Effector CD8-positive, alpha-beta T cell (primary cell): ENCODE measurements around the gene ECE2.
"Not testable (repeated sequence)": the region's sequence is repeated elsewhere in the genome, so short reads cannot be mapped to it uniquely, and the experiment has no call there.

Experiments used
- DNase-seq: peaks from one replicate; lab custom pipeline; 2025; lab: John Stamatoyannopoulos, UW

ECE2 gene

DNA sequence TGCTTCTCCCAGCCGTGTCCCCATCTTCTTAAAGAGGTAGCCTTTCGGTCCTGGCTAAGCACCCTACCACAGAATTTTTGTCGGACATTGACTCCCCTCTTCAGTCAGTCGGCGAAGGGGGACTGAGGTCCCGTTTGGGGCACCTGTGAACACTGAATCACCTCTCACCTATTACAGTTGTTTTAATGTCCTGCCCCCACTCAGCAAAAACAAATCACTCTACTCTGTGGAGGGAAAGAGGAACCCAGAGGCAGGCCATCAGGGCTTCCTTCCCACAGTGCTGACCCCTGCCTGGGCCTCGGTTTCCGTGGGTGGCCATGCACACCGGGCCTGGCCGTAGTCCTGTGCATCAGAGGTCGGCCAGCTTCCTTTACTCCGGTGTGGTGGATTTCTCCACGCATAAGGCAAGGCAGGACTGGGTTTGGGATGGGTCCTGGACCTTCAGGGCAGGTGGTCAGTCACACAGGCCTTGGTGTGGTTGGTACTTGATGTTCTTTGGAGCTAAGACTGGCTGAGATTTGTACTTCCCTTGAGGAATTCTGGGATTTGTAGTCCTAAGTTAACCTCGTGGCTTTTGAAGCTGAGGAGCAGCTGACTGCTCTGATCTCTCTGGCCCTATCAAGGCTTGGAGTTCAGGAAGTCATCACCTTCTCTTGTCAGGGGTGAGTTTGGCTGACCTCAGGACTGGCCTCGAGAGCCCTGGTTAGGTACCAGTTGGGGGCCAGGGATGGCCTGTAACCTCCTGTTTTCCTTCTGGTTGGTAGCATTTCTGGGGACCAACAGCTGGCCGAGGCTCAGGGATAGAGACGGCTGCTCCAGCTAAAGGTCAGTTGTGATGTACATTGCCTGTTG lies 61.0 kb downstream of the ECE2 start:
- DNase-seq = no peak

- no peak for DNase-seq
Measured at GRCh38 chr3:184337399-184337714, 61.5 kb downstream of the ECE2 start, which contains the start of gene FAM131A. FAM131A (plus strand) TSS chr3:184337600; CDS start chr3:184337631, 31 bp downstream.

DNA sequence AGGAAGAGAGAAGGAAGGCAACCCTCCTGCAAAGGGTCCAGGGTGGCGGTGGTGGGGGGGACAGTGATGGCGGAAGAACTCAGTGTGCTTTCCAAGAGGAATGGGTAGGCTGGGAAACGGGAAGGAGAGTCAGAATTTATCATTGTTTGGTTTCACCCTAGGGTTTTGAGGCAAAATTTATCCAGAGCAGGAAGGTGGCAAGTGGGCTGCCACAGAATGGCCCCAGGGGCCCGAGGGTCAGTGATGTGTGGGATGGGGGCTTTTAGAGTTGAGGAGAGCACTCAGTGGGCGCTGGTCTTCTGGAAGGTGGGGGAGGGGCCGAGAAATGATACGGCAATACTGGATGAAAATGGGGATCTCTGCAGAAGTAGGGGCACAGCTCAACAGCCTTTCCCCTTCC lies 62.2 kb downstream of the ECE2 start:
- DNase-seq = no peak

DNA sequence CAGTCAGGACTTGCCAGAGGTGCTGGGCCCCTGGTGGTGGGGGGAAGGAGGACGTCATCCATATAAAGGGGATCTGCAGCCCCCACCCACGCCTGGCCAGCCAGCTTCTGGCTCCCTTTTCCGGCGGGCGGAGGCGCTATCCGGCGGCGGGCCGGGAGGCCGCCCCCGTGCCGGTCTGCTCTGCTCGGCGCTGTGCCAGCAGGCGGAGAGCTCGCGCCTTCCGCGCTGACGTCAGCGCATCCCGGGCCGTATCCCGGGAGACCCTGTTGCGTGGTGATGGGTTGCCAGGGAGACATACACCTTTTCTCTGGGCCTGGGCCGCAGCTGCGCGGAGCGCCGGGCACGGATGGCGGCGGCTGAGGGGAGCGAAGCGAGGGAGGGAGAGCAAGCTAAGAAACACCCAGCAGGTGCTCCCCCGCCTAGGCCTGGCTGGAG lies 62.7 kb downstream of the ECE2 start:
- DNase-seq = peak; percentile 16

DNA sequence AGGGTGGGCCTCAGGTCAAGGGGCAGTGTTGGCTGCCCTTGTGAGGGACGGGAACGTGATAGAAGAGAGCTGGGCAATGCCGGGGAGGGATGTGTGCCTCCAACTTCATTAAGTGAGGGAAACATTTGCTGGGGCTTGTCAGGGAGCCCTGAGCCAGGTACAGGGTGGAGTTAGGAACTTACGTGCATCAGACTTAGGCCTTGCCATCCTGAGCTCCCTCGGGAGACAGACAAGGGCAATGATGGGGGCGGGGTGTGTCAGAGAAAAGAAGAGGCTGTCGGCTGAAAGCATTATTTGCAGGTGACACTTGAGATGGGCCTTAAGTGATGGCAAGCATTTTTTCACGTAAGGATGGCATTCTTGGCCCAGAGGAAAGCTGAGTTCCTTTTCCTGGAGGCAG lies 63.2 kb downstream of the ECE2 start:
- DNase-seq = no peak

- DNase-seq = not testable (repeated sequence)
Measured at GRCh38 chr3:184339451-184340135, 63.8 kb downstream of the ECE2 start.

GRCh38 chr3:184341925-184342324 lies 66.1 kb downstream of the ECE2 start:
- no peak for DNase-seq
